ENCODE data around the gene EIF4EBP2.

- TF ChIP-seq CTCF (IDR thresholded peaks at IDR 0.05; ENCODE audit: extremely low read depth in 1 of 2, insufficient read depth in 1 of 2, low read depth in 1 of 2, low read length in 2 of 2) (no peak), MYC (IDR thresholded peaks at IDR 0.05; ENCODE audit: low read depth, low read length) (no peak), POLR2A (IDR thresholded peaks at IDR 0.05; ENCODE audit: low read depth, low read length) (no peak), EZH2 (IDR thresholded peaks at IDR 0.05; ENCODE audit: borderline replicate concordance, low read depth, low read length, severe bottlenecking) (no peak), GATA2 (IDR thresholded peaks at IDR 0.05; ENCODE audit: insufficient read depth, insufficient read length, low read depth, low read length) (no peak)
Measured at GRCh38 chr10:70357565-70357964, 46.4 kb upstream of the EIF4EBP2 start.

Measured in endothelial cell of umbilical vein (primary cell).